ENCODE results near the gene PPA1.

Gene PPA1

GRCh38 chr10:70193391-70193844, 39.8 kb downstream of the PPA1 start:
- no peaks in the 10 kb centered on the region for H3K36me3 ChIP-seq
- no peak overlapping the region for H3K4me3 ChIP-seq (ENCODE audit: low read depth in 1 of 2, low read length in 1 of 2)
- no peak for TF ChIP-seq CTCF (IDR thresholded peaks at IDR 0.05)
- peaks cover 13 to 17% of the 10 kb centered on the region in 2 experiments for H3K4me1 ChIP-seq (ENCODE audit: control insufficient read depth in 1 of 2, insufficient read depth in 1 of 2, low read depth in 1 of 2, low read length in 1 of 2)
- no peak overlapping the region for H3K27ac ChIP-seq
- no peaks in the 10 kb centered on the region for H3K27me3 ChIP-seq
- H3K9me3 ChIP-seq: no peaks in the 10 kb centered on the region

- Histone ChIP-seq H3K27ac (no peak overlapping the region), H3K4me1 (ENCODE audit: control insufficient read depth in 1 of 2, insufficient read depth in 1 of 2, low read depth in 1 of 2, low read length in 1 of 2) (peaks cover 13 to 17% of the 10 kb centered on the region in 2 experiments), H3K36me3 (no peaks in the 10 kb centered on the region), H3K4me3 (ENCODE audit: low read depth in 1 of 2, low read length in 1 of 2) (no peak overlapping the region), H3K9me3 (no peaks in the 10 kb centered on the region), H3K27me3 (no peaks in the 10 kb centered on the region)
- TF ChIP-seq CTCF (IDR thresholded peaks at IDR 0.05): no peak
Observed at GRCh38 chr10:70192326-70192968, 40.8 kb downstream of the PPA1 start.

GRCh38 chr10:70191972-70192305, 41.3 kb downstream of the PPA1 start:
- H3K27ac ChIP-seq: no peak overlapping the region
- TF ChIP-seq CTCF (IDR thresholded peaks at IDR 0.05): no peak
- H3K36me3 ChIP-seq: no peaks in the 10 kb centered on the region
- H3K4me3 ChIP-seq (ENCODE audit: low read depth in 1 of 2, low read length in 1 of 2): no peak overlapping the region
- no peaks in the 10 kb centered on the region for H3K9me3 ChIP-seq
- H3K27me3 ChIP-seq: no peaks in the 10 kb centered on the region
- peaks cover 13 to 17% of the 10 kb centered on the region in 2 experiments for H3K4me1 ChIP-seq (ENCODE audit: control insufficient read depth in 1 of 2, insufficient read depth in 1 of 2, low read depth in 1 of 2, low read length in 1 of 2)

- peaks cover 13 to 17% of the 10 kb centered on the region in 2 experiments for H3K4me1 ChIP-seq (ENCODE audit: control insufficient read depth in 1 of 2, insufficient read depth in 1 of 2, low read depth in 1 of 2, low read length in 1 of 2)
- no peak overlapping the region for H3K4me3 ChIP-seq (ENCODE audit: low read depth in 1 of 2, low read length in 1 of 2)
- no peaks in the 10 kb centered on the region for H3K27me3 ChIP-seq
- H3K36me3 ChIP-seq: no peaks in the 10 kb centered on the region
- no peaks in the 10 kb centered on the region for H3K9me3 ChIP-seq
- TF ChIP-seq CTCF (IDR thresholded peaks at IDR 0.05): no peak
- no peak overlapping the region for H3K27ac ChIP-seq
Observed at GRCh38 chr10:70191161-70191971, 41.9 kb downstream of the PPA1 start.

GRCh38 chr10:70190581-70190980, 42.6 kb downstream of the PPA1 start:
- H3K27me3 ChIP-seq: no peaks in the 10 kb centered on the region
- TF ChIP-seq CTCF (IDR thresholded peaks at IDR 0.05): no peak
- no peak overlapping the region for H3K4me3 ChIP-seq (ENCODE audit: low read depth in 1 of 2, low read length in 1 of 2)
- no peaks in the 10 kb centered on the region for H3K9me3 ChIP-seq
- no peaks in the 10 kb centered on the region for H3K36me3 ChIP-seq
- peaks cover 13 to 17% of the 10 kb centered on the region in 2 experiments for H3K4me1 ChIP-seq (ENCODE audit: control insufficient read depth in 1 of 2, insufficient read depth in 1 of 2, low read depth in 1 of 2, low read length in 1 of 2)
- no peak overlapping the region for H3K27ac ChIP-seq

Measured in neutrophil (primary cell).